GM19025 (cell line): ENCODE results near the gene MARK1.

Source experiments
- ATAC-seq: cut with Tn5 transposase; IDR thresholded peaks from one replicate; pipeline ENCODE4 v1.9.1; 2021; ENCODE audit warnings: mild to moderate bottlenecking, low read depth, moderate library complexity; ENCODE audit not compliant: unreplicated experiment

The MARK1 gene

GRCh38 chr1:220528679-220529501 lies 954 bp downstream of the MARK1 start:
- ATAC-seq, result no peak

- ATAC-seq, result no peak
Observed at GRCh38 chr1:220529521-220530020, 1.6 kb downstream of the MARK1 start.

DNA sequence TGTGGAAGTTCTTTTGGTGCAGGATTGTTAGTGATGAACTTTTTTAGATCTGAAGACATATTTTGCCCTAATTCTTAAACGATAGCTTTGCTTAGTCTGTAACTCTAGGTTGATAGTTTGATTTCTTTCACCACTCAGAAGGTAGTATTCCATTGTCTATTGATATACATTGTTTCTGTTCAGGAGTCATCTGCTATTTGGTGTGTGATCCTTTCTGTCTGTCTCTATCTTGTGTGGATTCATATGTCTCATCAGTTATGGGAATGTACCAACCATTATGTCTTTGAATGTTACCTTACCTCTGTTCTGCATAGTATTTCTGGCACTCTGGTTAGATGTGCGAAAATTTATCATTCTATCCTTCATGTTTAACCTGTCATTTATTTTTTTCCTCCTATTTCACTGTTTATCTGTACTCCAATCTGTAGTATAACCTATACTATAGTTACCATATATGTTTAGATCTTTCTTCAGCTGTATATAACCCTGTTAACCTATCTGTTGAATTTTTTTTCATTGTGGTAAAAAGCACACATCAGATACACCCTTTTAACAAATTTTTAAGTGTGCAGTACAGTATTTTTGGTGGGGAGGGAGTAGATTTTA lies 5.7 kb downstream of the MARK1 start:
- no peak for ATAC-seq

- ATAC-seq, result no peak
Observed at GRCh38 chr1:220544901-220545303, 17.0 kb downstream of the MARK1 start.

DNA sequence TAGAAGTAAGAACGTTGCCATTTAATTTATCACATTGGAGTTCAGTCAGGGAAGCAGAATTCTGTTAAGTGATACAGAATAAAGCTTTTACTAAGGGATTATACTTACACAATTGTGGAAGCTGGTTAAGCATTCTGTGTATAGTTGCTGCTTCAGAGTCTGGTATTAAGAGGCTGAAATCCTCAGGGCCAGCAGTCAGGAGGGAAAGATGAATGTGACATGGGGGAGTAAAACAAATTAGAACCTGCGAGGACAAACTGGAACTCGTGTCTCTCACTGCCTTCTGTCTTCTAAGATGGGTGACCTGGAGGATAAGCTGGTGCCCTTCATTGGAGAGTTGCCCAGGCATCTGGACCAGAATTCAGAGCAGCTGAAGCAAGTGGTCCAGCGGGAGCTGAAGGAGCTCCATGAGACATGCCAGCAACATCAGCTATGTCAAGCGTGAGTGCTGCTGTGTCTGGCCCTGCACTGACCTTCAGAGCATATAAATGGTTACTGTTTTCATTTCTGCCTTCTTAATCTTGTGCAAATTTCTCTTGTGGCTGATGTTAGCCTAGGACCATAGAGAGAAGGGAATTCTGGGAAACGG lies 23.0 kb downstream of the MARK1 start:
- ATAC-seq, result no peak

- ATAC-seq, result no peak
Observed at GRCh38 chr1:220551718-220552117, 23.8 kb downstream of the MARK1 start.

DNA sequence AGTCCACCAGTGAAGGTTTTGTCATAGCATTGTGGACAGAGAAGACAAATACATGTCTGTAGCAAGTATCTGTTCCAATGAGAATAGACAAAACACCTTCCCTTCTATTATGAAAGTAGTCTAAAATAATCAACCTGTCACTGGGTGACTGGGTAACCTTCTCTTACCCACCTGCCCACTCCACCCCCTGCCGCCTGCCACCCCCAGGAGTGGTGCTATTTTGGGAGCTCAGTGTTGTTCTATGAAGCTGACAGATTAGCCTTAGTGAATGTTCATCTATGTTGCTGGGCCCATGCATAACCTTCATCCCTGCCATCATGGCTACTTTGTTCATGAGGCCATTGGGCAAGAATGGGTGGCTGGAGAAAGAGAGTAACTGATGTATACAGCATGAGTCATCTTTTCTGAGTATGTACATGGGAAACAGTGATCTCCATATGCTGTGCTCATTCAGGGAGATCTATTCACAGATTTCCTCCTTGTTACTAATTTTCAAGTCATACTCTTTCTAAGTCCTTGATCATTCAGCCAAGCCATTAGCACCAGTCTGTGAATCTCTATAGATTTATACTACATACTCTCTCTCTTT lies 24.8 kb downstream of the MARK1 start:
- ATAC-seq, result no peak

DNA sequence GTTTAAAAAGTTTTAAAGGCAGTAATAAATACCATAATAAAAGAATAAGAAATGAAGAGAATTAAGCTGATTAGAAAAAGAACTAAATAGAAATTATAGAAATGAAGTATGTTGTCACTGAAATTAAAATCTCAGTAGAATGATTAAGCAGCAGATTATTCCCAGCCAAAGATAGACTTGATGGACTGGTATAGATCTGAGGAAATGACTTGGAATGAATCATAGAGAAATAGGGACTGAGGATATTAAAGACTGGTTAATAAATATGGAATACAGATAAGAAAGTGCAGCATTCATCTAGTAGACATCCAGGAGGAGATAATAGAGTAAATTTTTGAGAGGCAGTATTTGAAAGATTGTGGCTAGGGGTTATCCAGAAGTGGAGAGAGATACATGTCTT lies 28.7 kb downstream of the MARK1 start:
- ATAC-seq, result no peak

GRCh38 chr1:220563564-220563963 lies 35.6 kb downstream of the MARK1 start:
- ATAC-seq, result no peak

- no peak for ATAC-seq
Observed at GRCh38 chr1:220564216-220564615, 36.3 kb downstream of the MARK1 start.

GRCh38 chr1:220565670-220566069 lies 37.7 kb downstream of the MARK1 start:
- no peak for ATAC-seq

DNA sequence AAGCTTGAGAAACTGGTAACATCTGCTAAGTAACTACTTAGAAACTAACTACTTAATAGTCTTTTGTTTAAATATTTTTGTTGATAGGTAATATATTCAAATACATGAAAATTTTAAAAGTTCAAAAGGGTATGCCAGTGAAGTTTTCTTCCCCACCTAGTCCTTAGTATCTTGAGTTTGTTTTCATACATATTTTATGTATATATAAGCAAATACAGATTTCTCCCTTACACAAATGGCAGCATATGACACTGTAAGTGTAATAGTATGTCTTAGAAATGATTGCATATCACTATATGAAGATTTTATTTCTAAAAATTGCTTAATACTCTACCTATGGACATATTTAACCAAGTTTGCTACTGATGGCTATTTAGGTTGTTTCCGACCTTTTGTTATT lies 38.9 kb downstream of the MARK1 start:
- no peak for ATAC-seq

- no peak for ATAC-seq
Observed at GRCh38 chr1:220572416-220572815, 44.5 kb downstream of the MARK1 start.

GRCh38 chr1:220573836-220574235 lies 45.9 kb downstream of the MARK1 start:
- no peak for ATAC-seq

- ATAC-seq, result no peak
Observed at GRCh38 chr1:220575718-220576497, 48.0 kb downstream of the MARK1 start.

GRCh38 chr1:220577926-220578325 lies 50.0 kb downstream of the MARK1 start:
- ATAC-seq, result no peak

GRCh38 chr1:220579317-220579716 lies 51.4 kb downstream of the MARK1 start:
- ATAC-seq, result no peak

GRCh38 chr1:220592714-220593113 lies 64.8 kb downstream of the MARK1 start:
- no peak for ATAC-seq

GRCh38 chr1:220594356-220594755 lies 66.4 kb downstream of the MARK1 start:
- ATAC-seq, result no peak

GRCh38 chr1:220595179-220595578 lies 67.2 kb downstream of the MARK1 start:
- ATAC-seq, result no peak
